PC-3 (cell line): ENCODE results near the gene TSHZ2. TPM values are rescaled to one million over a fixed set of nuclear protein-coding genes. Genes with fewer than 3 reads are reported as not detected.

Source experiments
- ATAC-seq: fragments of 200-7000 bp; cut with Tn5 transposase; 2 replicates; pipeline ENCODE4 v1.9.1; 2020; ENCODE audit warnings: mild to moderate bottlenecking, moderate library complexity
- BruUV-seq: library from RNA; stranded (reverse); fragments of 400-500 nt; replicated peaks from 2 replicates; lab custom pipeline; 2021; lab: Mats Ljungman, UMichigan
- CTCF ChIA-PET: fragments of 300-600 bp; sonication (Branson Sonifier 250); formaldehyde crosslinking; loops from one replicate; lab custom pipeline; 2022; ENCODE audit warnings: antibody characterized with exemption; lab: Charles Lee
- POLR2A ChIA-PET: fragments of 300-600 bp; sonication (Branson Sonifier 250); formaldehyde crosslinking; loops from one replicate; lab custom pipeline; 2022; ENCODE audit warnings: antibody characterized with exemption; ENCODE audit not compliant: unreplicated experiment; lab: Charles Lee
- DNase-seq: peaks from one replicate; pipeline ENCODE4 v3.0.0-alpha.2; 2015
- H2AFZ ChIP-seq: fragments of 300-600 bp; sonication (generic); 2 replicates; pipeline ENCODE4 v1.6.0; 2016; ENCODE audit warnings: antibody characterized with exemption, low read length
- H3F3A ChIP-seq: fragments of 300-600 bp; sonication (generic); one replicate; pipeline ENCODE4 v1.6.0; 2017; ENCODE audit warnings: antibody characterized with exemption, low read length, control low read depth, mild to moderate bottlenecking; ENCODE audit not compliant: unreplicated experiment
- H3K27ac ChIP-seq: fragments of 300-600 bp; sonication (generic); 2 replicates; pipeline ENCODE4 v1.5.1; 2016; ENCODE audit warnings: mild to moderate bottlenecking, low read length
- H3K27me3 ChIP-seq: fragments of 300-600 bp; sonication (generic); 2 replicates; pipeline ENCODE4 v1.6.1; 2016; ENCODE audit warnings: low read length, mixed read lengths
- H3K36me3 ChIP-seq: fragments of 300-600 bp; sonication (generic); 2 replicates; pipeline ENCODE4 v1.6.1; 2016; ENCODE audit warnings: low read depth, mixed run types, low read length, mixed read lengths
- H3K4me1 ChIP-seq: fragments of 300-600 bp; sonication (generic); 2 replicates; pipeline ENCODE4 v1.5.1; 2016; ENCODE audit warnings: low read length; ENCODE audit not compliant: insufficient read depth
- H3K4me2 ChIP-seq: fragments of 300-600 bp; sonication (generic); 2 replicates; pipeline ENCODE4 v1.6.0; 2016; ENCODE audit warnings: low read length
- H3K4me3 ChIP-seq: fragments of 300-600 bp; sonication (generic); 2 replicates; pipeline ENCODE4 v1.5.1; 2016; ENCODE audit warnings: mild to moderate bottlenecking, low read length, mixed read lengths
- H3K79me2 ChIP-seq: fragments of 300-600 bp; sonication (generic); 2 replicates; pipeline ENCODE4 v1.6.1; 2017; ENCODE audit warnings: low read length, mixed read lengths
- H3K9ac ChIP-seq: fragments of 300-600 bp; sonication (generic); 2 replicates; pipeline ENCODE4 v1.6.0; 2016; ENCODE audit warnings: mild to moderate bottlenecking, low read length
- H3K9me2 ChIP-seq: fragments of 300-600 bp; sonication (generic); replicated peaks from 2 replicates; pipeline ENCODE4 v1.6.1; 2016; ENCODE audit warnings: mixed run types, low read length, mixed read lengths
- H3K9me3 ChIP-seq: fragments of 300-600 bp; sonication (generic); 2 replicates; pipeline ENCODE4 v1.6.1; 2016; ENCODE audit warnings: low read length, mixed read lengths
- H4K20me1 ChIP-seq: fragments of 300-600 bp; sonication (generic); 2 replicates; pipeline ENCODE4 v1.6.1; 2016; ENCODE audit warnings: low read length, mixed read lengths
- CTCF ChIP-seq: fragments of 300-600 bp; sonication (generic); conservative IDR thresholded peaks from 2 replicates; pipeline ENCODE4 v1.5.1; 2017; ENCODE audit warnings: antibody characterized with exemption, low read depth, mild to moderate bottlenecking, low read length
- EZH2 ChIP-seq: fragments of 300-600 bp; sonication (generic); IDR thresholded peaks from one replicate; pipeline ENCODE4 v1.6.1; 2017; ENCODE audit warnings: antibody characterized with exemption, mild to moderate bottlenecking, low read length; ENCODE audit not compliant: unreplicated experiment
- EZH2phosphoT487 ChIP-seq: fragments of 300-600 bp; sonication (generic); IDR thresholded peaks from 2 replicates; pipeline ENCODE4 v1.6.1; 2018; ENCODE audit warnings: mild to moderate bottlenecking, antibody characterized with exemption, low read length, borderline replicate concordance
- intact Hi-C: fragments of 100-400 bp; cut with micrococcal nuclease; formaldehyde crosslinking; loops from 2 replicates; pipeline ENCODE4 v1.9.0; 2023
- total RNA-seq: library from RNA; depleted of rRNA; stranded (reverse); fragments of >200 nt; gene quantifications from 2 replicates; pipeline ENCODE4 v1.2.3, GENCODE V29; 2014

The TSHZ2 gene
- total RNA-seq, 1 experiment from 2014 or later, result not detected

DNA sequence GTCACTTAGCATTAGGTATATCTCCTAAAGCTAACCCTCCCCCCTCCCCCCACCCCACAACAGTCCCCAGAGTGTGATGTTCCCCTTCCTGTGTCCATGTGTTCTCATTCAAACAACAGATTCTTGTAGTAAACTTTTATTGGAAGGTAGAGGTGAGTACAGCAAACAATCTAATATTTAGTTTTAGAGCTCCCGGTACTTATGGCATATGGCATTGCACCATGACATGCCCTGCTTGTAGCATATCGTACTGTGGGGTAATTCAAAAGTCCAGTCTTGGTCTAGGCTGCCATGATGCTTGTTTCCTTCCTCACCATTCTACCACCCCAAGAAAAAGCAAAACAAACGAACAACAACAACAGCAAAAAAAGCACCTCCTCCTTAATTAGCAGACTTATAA, 332.0 kb downstream of the TSHZ2 start:
- no peak for DNase-seq
- Histone ChIP-seq H3K27me3 (peaks cover 88% of the 10 kb centered on the region), H2AFZ (no peak overlapping the region), H3K36me3 (no peaks in the 10 kb centered on the region), H3K9ac (no peak overlapping the region), H4K20me1 (no peaks in the 10 kb centered on the region), H3K9me3 (no peaks in the 10 kb centered on the region), H3F3A (no peaks in the 10 kb centered on the region), H3K27ac (no peak overlapping the region), H3K79me2 (no peaks in the 10 kb centered on the region), H3K4me3 (no peak overlapping the region), H3K4me1 (no peaks in the 10 kb centered on the region), H3K4me2 (no peak overlapping the region), H3K9me2 (no peaks in the 10 kb centered on the region)
- ChIA-PET CTCF (no interaction called here), POLR2A (no interaction called here)
- TF ChIP-seq EZH2 (no peak), EZH2phosphoT487 (no peak), CTCF (no peak)
- BruUV-seq, result no TSS peak
- intact Hi-C loops, result no loop called here
- no peak for ATAC-seq

GRCh38 chr20:53306192-53306805, 334.1 kb downstream of the TSHZ2 start:
- Histone ChIP-seq H3K79me2 (no peaks in the 10 kb centered on the region), H4K20me1 (no peaks in the 10 kb centered on the region), H3F3A (no peaks in the 10 kb centered on the region), H3K27me3 (peaks cover 85% of the 10 kb centered on the region), H3K4me1 (no peaks in the 10 kb centered on the region), H3K4me3 (no peak overlapping the region), H3K9me2 (no peaks in the 10 kb centered on the region), H3K36me3 (no peaks in the 10 kb centered on the region), H3K4me2 (no peak overlapping the region), H3K9me3 (no peaks in the 10 kb centered on the region), H3K9ac (no peak overlapping the region), H3K27ac (no peak overlapping the region), H2AFZ (no peak overlapping the region)
- ChIA-PET POLR2A (no interaction called here), CTCF (no interaction called here)
- ATAC-seq (no peak), DNase-seq (no peak)
- no peak for TF ChIP-seq CTCF
- no peak for TF ChIP-seq EZH2phosphoT487
- no peak for TF ChIP-seq EZH2
- no TSS peak for BruUV-seq
- intact Hi-C loops, result no loop called here

GRCh38 chr20:53307964-53308597, 335.9 kb downstream of the TSHZ2 start:
- Histone ChIP-seq H2AFZ (no peak overlapping the region), H3K27me3 (peaks cover 78% of the 10 kb centered on the region), H3K4me3 (no peak overlapping the region), H3F3A (no peaks in the 10 kb centered on the region), H3K36me3 (no peaks in the 10 kb centered on the region), H3K4me2 (no peak overlapping the region), H3K9ac (no peak overlapping the region), H4K20me1 (no peaks in the 10 kb centered on the region), H3K9me3 (no peaks in the 10 kb centered on the region), H3K79me2 (no peaks in the 10 kb centered on the region), H3K9me2 (no peaks in the 10 kb centered on the region), H3K4me1 (no peaks in the 10 kb centered on the region), H3K27ac (no peak overlapping the region)
- ChIA-PET POLR2A (no interaction called here), CTCF (no interaction called here)
- intact Hi-C loops, result no loop called here
- ATAC-seq, result no peak
- DNase-seq, result no peak
- no peak for TF ChIP-seq EZH2
- TF ChIP-seq CTCF, result no peak
- TF ChIP-seq EZH2phosphoT487, result no peak
- no TSS peak for BruUV-seq
